NOMO-1 treated with DMSO at 0.1 percent for 48 hours (cell line): Measurements from ENCODE around the gene CPT2.
"Not testable (repeated sequence)": the region's sequence is repeated elsewhere in the genome, so short reads cannot be mapped to it uniquely, and the experiment has no call there.

Source experiments
- DNase-seq: peaks from one replicate; lab custom pipeline; 2025; ENCODE audit not compliant: unreplicated experiment; lab: John Stamatoyannopoulos, UW

Gene CPT2

GRCh38 chr1:53182111-53182593 is 14.5 kb upstream of the CPT2 start:
- DNase-seq: peak; percentile 43

- DNase-seq: no peak
These were observed 13.9 kb upstream of the CPT2 start for GRCh38 chr1:53182716-53183094.

- no peak for DNase-seq
These were observed 13.3 kb upstream of the CPT2 start for GRCh38 chr1:53183095-53183990.

- not testable (repeated sequence) for DNase-seq
These were observed 10.7 kb upstream of the CPT2 start for GRCh38 chr1:53185955-53186297.

DNA sequence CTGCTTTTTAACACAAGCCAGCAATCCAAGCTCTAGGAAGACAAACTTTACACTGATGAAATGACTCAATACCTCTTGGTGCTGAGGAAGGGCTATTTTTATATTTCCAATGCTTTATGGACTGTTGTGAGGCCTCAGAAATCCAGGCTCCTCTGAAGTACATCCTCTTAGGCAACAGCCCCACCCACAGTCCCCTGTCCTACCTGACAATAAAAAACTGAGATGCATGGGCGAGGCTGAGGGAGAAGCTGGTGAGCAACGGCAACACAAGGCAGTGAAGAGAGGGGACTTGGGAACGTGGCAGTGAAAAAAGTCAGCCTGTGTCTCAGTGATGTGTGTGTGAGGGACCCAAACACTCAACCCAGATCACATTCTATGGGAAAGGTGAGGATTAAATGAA is 10.1 kb upstream of the CPT2 start:
- DNase-seq: no peak

DNA sequence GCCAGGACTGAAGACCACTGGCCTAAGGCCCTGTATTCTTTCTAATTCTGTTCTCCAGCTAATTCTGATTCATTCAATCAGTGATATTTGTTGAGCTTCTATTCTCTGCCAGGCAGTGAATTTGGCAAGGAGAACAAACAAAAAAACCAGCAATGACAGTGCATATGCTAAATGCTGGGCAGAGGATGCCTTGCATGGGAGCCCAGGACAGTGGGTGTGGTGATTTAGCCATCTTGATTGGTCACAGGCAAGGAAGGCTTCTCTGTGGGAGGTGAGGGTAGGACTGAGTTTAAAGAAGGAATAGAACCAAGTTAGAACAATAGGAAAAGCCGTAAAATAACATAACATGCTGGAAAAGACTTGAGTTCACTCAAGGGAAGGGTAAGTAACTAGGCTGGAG is 9.2 kb upstream of the CPT2 start:
- no peak for DNase-seq

DNA sequence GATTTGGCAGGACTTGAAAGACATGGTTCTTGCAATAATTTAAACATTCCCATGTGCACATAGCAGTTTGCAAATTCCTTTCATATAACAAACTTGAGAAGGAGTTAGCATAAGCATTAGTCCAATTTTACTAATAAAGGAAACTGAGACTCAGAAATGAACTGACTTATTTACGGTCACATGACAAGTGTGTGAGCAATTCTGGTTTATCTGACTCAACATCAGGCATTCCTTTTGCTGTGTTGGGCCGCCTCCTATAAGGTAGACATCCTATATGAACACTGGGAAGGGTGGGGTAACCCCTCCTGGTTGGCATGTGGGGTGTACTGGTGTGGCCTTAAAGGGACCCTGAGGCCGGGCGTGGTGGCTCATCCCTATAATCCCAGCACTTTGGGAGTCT is 8.5 kb upstream of the CPT2 start:
- DNase-seq: no peak

DNA sequence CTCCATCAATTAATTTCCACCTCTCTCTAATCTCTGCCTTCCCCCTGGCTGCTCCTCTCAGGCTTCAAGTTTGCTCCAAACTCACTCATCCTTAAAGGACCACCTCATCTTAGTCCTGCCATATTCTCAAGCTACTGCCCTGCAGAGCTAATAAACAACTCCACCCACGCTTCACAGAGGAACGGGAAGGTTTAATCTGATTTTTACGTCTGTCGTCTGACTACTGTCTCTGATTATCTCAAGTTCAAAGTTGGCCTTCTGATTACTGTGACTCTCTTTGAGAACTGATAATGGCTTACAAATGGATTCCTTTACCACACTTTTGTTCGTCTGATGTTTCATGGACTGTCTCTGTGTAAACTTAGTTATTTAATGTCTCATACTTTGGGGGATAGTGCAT is 7.6 kb upstream of the CPT2 start:
- no peak for DNase-seq

DNA sequence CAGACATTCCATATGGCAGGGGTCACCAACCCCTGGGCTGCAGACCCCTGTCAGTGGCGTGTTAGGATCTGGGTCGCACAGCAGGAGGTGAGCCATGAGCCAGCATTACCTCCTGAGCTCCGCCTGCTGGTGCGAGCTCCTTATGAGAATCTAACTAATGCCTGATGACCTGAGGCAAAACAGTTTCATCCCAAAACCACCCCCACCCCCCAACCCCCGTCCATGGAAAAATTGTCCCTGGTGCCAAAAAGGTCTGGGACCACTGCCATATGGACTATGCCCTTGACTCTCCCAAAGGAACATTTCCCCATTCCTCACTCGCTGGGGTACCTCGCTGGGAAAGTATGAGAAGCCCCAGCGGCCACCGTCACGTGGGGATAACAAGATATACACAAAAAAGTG is 6.4 kb upstream of the CPT2 start:
- DNase-seq: no peak

- no peak for DNase-seq
These were observed 1.2 kb upstream of the CPT2 start for GRCh38 chr1:53195246-53196016.

GRCh38 chr1:53196017-53196484 is 573 bp upstream of the CPT2 start:
- DNase-seq: peak; percentile 79

DNA sequence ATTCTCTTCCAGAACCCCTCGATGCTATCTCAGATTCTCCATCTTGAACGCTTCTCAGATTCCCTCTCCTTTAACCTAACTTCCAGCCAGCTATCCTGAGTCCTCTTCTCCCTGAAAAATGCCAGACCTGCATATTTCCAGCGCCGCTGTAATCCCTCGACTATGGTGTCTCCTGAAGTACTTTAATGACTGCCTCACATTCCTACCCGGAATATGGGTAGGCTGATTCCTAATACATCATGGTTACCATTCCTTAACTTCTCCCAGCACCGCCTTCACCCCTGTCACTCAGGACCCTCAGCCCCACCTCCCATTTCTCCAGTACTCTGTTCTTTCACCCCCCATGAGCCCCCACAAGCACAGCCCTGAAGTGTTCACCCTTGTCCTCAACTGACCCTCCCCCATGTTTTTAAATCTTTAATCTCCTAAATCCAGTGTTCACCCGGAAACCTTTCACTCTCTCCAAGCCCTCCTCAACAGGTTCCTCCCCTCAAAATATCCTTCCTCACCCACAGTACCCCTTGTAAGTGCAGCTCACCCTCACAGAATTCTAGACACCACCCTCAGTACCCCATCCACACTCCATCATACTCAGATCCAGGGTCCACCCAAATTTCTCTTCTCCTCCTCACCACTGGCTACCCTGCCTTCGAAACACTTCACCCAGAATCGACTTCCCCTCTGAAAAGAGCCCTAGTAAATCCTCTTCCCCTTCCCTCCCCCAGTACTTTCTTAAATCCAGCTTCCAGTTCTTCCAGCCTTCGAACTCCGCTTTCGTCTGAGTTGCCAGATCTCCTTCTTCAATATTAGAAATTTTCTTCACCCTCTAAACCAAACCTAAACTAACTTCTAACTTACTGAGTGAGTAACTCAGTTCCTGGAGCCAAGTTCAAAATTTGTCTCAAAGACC is 922 bp downstream of the CPT2 start:
- DNase-seq: peak; percentile 15

- DNase-seq: no peak
These were observed 1.6 kb downstream of the CPT2 start for GRCh38 chr1:53198241-53198651.

GRCh38 chr1:53203466-53203865 is 6.8 kb downstream of the CPT2 start:
- DNase-seq: no peak

GRCh38 chr1:53205496-53205895 is 8.9 kb downstream of the CPT2 start:
- DNase-seq: not testable (repeated sequence)

DNA sequence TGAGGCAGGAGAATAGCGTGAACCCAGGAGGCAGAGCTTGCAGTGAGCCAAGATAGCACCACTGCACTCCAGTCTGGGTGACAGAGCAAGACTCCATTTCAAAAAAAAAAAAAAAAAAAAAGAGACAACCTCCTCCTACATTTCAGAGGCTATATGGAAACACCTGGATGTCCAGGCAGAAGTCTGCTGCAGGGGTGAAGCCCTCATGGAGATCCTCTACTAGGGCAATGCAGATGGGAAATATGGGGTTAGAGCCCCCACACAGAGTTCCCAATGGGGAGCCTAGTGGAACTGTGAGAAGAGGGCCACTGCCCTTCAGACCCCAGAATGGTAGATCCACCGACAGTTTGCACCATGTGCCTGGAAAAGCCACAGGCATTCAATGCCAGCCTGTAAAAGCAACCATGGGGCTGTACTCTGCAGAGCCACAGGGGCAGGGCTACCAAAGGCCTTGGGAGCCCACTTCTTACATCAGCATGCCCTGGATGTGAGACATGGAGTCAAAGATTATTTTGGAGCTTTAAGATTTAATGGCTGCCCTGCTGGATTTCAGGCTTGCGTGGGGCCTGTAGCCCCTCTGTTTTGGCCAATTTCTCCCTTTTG is 9.6 kb downstream of the CPT2 start:
- not testable (repeated sequence) for DNase-seq

DNA sequence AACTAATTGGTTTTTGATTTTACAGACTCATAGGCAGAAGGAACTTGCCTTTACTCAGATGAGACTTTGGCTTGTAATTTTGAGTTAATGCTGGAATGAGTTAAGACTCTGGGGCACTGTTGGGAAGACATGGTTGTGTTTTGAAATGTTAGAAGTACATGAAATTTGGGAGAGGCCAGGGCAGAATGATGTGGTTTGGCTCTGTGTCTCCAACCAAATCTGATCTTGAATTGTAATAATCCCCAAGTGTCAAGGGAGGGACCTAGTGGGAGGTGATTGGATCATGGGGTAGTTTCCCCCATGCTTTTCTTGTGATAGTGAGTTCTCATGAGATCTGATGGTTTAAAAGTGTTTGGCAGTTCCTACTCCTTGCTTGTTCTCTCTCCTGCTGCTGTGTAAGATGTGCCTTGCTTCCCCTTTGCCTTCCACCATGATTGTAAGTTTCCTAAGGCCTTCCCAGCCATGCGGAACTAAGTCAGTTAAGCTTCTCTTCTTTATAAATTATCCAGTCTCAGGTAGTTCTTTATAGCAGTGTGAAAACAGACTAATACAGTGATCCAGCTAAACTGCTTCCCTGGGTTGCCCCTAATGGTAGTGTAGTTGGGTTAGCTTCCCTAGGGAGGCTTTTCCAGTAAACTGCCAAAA is 10.2 kb downstream of the CPT2 start:
- no peak for DNase-seq

GRCh38 chr1:53207726-53208125 is 11.1 kb downstream of the CPT2 start:
- no peak for DNase-seq

- no peak for DNase-seq
These were observed 13.7 kb downstream of the CPT2 start for GRCh38 chr1:53210352-53210751.

DNA sequence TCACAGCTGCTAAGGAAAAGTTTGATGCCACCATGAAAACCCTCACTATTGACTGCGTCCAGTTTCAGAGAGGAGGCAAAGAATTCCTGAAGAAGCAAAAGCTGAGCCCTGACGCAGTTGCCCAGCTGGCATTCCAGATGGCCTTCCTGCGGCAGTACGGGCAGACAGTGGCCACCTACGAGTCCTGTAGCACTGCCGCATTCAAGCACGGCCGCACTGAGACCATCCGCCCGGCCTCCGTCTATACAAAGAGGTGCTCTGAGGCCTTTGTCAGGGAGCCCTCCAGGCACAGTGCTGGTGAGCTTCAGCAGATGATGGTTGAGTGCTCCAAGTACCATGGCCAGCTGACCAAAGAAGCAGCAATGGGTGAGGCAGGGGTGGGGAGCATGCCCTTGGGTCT is 14.3 kb downstream of the CPT2 start:
- no peak for DNase-seq
